H1 (cell line): ENCODE results near the gene ANKS1B. TPM values are rescaled to one million over a fixed set of nuclear protein-coding genes. Genes with fewer than 3 reads are reported as not detected.

ENCODE experiments used
- CTCF ChIP-seq, 3 experiments: IDR thresholded peaks; 1 replicate in 2 of 3; 2 replicates in 1 of 3; pipeline versions ENCODE4 v1.5.1 to v1.6.1; 2011; ENCODE audit warnings: low read length in 3 of 3, mild to moderate bottlenecking in 3 of 3, inconsistent platforms in 2 of 3, low read depth in 1 of 3, moderate library complexity in 1 of 3; ENCODE audit not compliant: insufficient read depth in 1 of 3; ENCODE audit errors: control extremely low read depth in 1 of 3
- GTF2F1 ChIP-seq: IDR thresholded peaks from 2 replicates; pipeline ENCODE4 v1.6.1; 2012; ENCODE audit warnings: low read depth, low read length, improper control_type of control experiment, borderline replicate concordance
- KDM4A ChIP-seq: IDR thresholded peaks from one replicate; pipeline ENCODE4 v1.7.1; 2012; ENCODE audit warnings: low read depth, mild to moderate bottlenecking, moderate library complexity, low read length, inconsistent platforms; ENCODE audit not compliant: severe bottlenecking
- MAX ChIP-seq: IDR thresholded peaks from 2 replicates; pipeline ENCODE4 v1.6.1; 2012; ENCODE audit warnings: inconsistent platforms
- polyA plus RNA-seq, 7 experiments: library from polyadenylated mRNA; depleted of rRNA in 3 of 7; stranded (reverse) in 5 of 7; unstranded in 2 of 7; fragments of >200 nt in 5 of 7; fragments of 200-250 nt in 2 of 7; gene quantifications; 1 replicate in 5 of 7; 2 replicates in 1 of 7; 4 replicates in 1 of 7; pipeline versions ENCODE4 v1.2.1 to v1.2.3, GENCODE V29; 2011 to 2013; ENCODE audit warnings: missing spikeins in 2 of 7, mixed read lengths in 2 of 7
- total RNA-seq: library from RNA; stranded (reverse); fragmentation: NEBNext Ultra II Directional; extraction: Animal tissue kit (Norgen Biotek cat#: 25700); gene quantifications from 2 replicates; pipeline ENCODE4 v1.2.1, GENCODE V29; 2021
- TF ChIP-seq, protein P1 (sequence below): fragments of 300-600 bp; sonication (generic); IDR thresholded peaks from 2 replicates; pipeline ENCODE4 v1.7.1; 2012; ENCODE audit warnings: low read length, moderate library complexity, mild to moderate bottlenecking, inconsistent platforms; ENCODE audit not compliant: insufficient replicate concordance

Gene ANKS1B
- total and polyA plus RNA-seq, 2 of the 8 experiments (the other 6 are each of a cell fraction or from before 2014, with no cell fraction given): 2.7 to 6.1 TPM

DNA sequence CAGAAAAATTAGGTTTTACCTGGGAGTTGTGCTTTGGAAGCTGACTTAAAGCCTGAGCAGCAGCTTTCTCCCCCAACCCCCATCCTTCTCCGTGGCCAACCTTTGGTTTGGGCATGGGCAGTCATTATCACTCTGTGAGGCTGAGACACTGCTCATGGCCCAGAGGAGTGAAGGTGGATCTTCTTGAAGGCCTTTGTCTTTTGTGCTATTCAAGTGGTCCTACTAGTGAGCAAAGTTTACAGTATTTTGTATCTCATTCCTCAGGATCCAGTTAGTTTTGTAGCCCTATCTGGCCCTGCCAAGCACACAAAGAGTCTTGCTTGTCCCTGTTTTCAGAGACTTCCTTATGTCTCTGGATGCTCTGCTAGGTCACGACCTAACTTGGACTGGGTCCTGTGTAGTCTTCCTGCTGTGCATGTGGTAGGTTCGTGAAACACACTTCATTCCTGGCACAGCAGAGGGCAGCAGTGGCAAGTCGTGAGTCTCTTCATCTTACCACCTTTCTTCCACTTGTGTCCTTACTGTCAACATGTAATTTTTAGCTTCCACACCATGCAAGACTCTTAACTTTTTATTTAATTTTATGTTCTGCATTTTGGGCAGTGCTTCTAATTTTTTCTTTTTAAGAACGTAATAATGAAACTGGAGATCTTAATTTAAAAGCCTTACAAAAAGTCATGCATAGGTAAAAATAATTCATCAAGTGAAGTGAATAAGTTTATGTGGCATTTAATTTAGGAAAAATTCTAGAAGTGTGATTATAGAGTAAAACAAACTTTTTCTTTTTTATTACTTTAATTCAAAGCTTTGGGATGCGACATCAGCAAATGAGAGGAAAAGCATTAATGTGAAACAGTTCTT lies 1285.9 kb downstream of the ANKS1B start (continued):
- TF ChIP-seq, protein P1, sequence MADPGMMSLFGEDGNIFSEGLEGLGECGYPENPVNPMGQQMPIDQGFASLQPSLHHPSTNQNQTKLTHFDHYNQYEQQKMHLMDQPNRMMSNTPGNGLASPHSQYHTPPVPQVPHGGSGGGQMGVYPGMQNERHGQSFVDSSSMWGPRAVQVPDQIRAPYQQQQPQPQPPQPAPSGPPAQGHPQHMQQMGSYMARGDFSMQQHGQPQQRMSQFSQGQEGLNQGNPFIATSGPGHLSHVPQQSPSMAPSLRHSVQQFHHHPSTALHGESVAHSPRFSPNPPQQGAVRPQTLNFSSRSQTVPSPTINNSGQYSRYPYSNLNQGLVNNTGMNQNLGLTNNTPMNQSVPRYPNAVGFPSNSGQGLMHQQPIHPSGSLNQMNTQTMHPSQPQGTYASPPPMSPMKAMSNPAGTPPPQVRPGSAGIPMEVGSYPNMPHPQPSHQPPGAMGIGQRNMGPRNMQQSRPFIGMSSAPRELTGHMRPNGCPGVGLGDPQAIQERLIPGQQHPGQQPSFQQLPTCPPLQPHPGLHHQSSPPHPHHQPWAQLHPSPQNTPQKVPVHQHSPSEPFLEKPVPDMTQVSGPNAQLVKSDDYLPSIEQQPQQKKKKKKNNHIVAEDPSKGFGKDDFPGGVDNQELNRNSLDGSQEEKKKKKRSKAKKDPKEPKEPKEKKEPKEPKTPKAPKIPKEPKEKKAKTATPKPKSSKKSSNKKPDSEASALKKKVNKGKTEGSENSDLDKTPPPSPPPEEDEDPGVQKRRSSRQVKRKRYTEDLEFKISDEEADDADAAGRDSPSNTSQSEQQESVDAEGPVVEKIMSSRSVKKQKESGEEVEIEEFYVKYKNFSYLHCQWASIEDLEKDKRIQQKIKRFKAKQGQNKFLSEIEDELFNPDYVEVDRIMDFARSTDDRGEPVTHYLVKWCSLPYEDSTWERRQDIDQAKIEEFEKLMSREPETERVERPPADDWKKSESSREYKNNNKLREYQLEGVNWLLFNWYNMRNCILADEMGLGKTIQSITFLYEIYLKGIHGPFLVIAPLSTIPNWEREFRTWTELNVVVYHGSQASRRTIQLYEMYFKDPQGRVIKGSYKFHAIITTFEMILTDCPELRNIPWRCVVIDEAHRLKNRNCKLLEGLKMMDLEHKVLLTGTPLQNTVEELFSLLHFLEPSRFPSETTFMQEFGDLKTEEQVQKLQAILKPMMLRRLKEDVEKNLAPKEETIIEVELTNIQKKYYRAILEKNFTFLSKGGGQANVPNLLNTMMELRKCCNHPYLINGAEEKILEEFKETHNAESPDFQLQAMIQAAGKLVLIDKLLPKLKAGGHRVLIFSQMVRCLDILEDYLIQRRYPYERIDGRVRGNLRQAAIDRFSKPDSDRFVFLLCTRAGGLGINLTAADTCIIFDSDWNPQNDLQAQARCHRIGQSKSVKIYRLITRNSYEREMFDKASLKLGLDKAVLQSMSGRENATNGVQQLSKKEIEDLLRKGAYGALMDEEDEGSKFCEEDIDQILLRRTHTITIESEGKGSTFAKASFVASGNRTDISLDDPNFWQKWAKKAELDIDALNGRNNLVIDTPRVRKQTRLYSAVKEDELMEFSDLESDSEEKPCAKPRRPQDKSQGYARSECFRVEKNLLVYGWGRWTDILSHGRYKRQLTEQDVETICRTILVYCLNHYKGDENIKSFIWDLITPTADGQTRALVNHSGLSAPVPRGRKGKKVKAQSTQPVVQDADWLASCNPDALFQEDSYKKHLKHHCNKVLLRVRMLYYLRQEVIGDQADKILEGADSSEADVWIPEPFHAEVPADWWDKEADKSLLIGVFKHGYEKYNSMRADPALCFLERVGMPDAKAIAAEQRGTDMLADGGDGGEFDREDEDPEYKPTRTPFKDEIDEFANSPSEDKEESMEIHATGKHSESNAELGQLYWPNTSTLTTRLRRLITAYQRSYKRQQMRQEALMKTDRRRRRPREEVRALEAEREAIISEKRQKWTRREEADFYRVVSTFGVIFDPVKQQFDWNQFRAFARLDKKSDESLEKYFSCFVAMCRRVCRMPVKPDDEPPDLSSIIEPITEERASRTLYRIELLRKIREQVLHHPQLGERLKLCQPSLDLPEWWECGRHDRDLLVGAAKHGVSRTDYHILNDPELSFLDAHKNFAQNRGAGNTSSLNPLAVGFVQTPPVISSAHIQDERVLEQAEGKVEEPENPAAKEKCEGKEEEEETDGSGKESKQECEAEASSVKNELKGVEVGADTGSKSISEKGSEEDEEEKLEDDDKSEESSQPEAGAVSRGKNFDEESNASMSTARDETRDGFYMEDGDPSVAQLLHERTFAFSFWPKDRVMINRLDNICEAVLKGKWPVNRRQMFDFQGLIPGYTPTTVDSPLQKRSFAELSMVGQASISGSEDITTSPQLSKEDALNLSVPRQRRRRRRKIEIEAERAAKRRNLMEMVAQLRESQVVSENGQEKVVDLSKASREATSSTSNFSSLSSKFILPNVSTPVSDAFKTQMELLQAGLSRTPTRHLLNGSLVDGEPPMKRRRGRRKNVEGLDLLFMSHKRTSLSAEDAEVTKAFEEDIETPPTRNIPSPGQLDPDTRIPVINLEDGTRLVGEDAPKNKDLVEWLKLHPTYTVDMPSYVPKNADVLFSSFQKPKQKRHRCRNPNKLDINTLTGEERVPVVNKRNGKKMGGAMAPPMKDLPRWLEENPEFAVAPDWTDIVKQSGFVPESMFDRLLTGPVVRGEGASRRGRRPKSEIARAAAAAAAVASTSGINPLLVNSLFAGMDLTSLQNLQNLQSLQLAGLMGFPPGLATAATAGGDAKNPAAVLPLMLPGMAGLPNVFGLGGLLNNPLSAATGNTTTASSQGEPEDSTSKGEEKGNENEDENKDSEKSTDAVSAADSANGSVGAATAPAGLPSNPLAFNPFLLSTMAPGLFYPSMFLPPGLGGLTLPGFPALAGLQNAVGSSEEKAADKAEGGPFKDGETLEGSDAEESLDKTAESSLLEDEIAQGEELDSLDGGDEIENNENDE: no peak
- TF ChIP-seq KDM4A (no peak), GTF2F1 (no peak), CTCF (IDR thresholded peaks at IDR 0.05; ENCODE audit: control extremely low read depth in 1 of 3, insufficient read depth in 1 of 3, low read depth in 1 of 3, low read length in 3 of 3) (peak; percentile 66 to 85 (median 76)), MAX (0 out of 2 replicates have a peak, but pooled peaks have one; percentile 8)
